Muscle layer of duodenum (tissue), 2 donors: Measurements from ENCODE around the gene ITGB2.
"Not testable (repeated sequence)": the region's sequence is repeated elsewhere in the genome, so short reads cannot be mapped to it uniquely, and the experiment has no call there.

Source experiments
- H3K27ac ChIP-seq: one replicate; pipeline ENCODE4 v1.7.0; 2013; ENCODE audit warnings: mild to moderate bottlenecking, low read length
- H3K27me3 ChIP-seq: one replicate; pipeline ENCODE4 v1.7.0; 2013; ENCODE audit warnings: low read depth, mild to moderate bottlenecking, control low read depth, low read length
- H3K36me3 ChIP-seq, 2 donors: one replicate each; pipeline ENCODE4 v1.7.0; 2013; ENCODE audit warnings: low read length in 2 of 2, control low read depth in 1 of 2, mild to moderate bottlenecking in 1 of 2; ENCODE audit not compliant: insufficient read depth in 2 of 2, control insufficient read depth in 1 of 2
- H3K4me1 ChIP-seq, 2 donors: one replicate each; pipeline ENCODE4 v1.7.0; 2013; ENCODE audit warnings: low read length in 2 of 2, mild to moderate bottlenecking in 2 of 2, control low read depth in 1 of 2, moderate library complexity in 1 of 2; ENCODE audit not compliant: insufficient read depth in 2 of 2, control insufficient read depth in 1 of 2
- H3K4me3 ChIP-seq, 2 donors: one replicate each; pipeline ENCODE4 v1.7.0; 2013; ENCODE audit warnings: low read length in 2 of 2, low read depth in 1 of 2, mild to moderate bottlenecking in 1 of 2
- H3K9me3 ChIP-seq, 2 donors: one replicate each; pipeline ENCODE4 v1.7.0; 2013; ENCODE audit warnings: low read length in 2 of 2, control low read depth in 1 of 2, mild to moderate bottlenecking in 1 of 2; ENCODE audit not compliant: control insufficient read depth in 1 of 2
- donor health status: healthy.

ITGB2 gene

DNA sequence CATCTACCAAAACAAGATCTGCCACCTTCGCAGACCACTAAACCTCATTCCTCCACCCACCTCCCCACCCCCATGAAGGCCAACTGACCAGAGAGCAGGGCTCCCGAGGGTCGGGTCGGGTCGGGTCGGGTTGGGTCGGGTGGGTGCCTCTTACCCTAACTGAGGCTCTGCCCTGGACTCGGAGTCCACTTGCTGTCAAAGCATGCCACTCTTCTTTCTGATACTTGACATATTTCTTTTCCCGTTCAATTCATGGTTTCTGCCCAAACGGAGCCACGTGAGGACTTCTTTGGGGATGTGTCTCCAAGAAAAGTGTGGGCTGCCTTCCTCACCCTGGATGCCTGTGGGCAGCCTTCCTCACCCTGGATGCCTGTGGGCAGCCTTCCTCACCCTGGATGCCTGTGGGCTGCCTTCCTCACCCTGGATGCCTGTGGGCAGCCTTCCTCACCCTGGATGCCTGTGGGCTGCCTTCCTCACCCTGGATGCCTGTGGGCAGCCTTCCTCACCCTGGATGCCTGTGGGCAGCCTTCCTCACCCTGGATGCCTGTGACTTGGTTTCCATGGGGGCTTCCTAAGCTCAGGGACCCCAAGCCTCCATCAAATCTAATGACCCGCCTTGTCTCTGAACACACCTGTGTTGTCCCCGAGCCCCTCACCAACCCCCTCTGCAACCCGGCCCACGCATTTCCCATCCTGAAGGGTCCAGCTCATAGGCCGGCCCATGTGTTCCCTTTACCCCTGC lies 8.0 kb upstream of the ITGB2 start:
- not testable (repeated sequence) for H3K36me3 ChIP-seq, H3K9me3 ChIP-seq, H3K27ac ChIP-seq
- Histone ChIP-seq H3K4me3 (peak overlapping the region in 1 of 2 donors; percentile 21), H3K27me3 (peaks cover 15% of the 10 kb centered on the region), H3K4me1 (peaks cover 0 to 15% of the 10 kb centered on the region in 2 donors)

DNA sequence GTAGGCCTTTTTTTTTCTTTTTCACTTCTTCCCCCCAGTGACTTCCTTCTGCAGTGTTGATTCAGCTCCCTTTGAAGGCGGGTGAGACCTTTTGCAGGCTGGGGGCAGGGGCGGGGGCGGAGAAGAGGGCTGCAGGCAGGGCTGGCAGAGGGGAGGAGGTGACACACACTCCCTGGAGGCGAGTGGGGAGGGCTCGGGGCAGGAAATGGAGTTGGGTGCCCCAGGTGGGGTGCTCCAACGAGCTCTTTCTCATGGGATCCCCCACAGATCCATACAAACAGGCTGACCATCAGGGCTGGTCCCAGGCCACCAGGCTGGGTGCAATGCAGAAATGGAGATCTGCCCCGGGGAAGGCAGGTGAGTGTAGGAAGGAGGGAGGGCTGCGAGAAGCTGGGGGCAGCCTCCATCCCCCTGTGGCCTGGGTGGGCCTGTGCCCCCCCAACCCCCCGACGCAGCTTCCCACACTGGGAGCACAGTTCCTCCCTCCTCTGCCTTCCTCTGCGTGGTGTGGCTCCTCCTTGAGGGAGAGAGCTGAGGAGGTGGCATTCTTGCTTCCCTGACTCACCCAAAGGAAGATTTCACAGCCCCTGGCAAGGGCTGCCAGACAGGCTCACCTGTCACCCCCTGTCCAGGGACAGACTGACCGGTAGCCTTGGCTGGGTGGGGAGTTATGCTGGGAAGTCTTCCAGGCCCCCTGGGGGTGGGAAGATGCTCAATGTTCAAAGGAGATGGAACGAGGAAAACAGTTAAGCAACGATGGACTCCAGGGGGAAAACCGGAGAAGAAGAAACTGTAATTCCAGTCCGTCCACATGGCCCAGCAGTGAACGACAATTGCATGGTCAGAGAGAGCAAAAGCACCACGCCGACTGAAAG lies 7.1 kb upstream of the ITGB2 start:
- H3K27me3 ChIP-seq: peaks cover 12% of the 10 kb centered on the region
- H3K9me3 ChIP-seq: no peaks in the 10 kb centered on the region
- H3K4me3 ChIP-seq: peak overlapping the region; percentile 21 to 32
- H3K36me3 ChIP-seq: no peaks in the 10 kb centered on the region
- H3K27ac ChIP-seq: peak overlapping the region; percentile 19
- peaks cover 0 to 13% of the 10 kb centered on the region in 2 donors for H3K4me1 ChIP-seq

DNA sequence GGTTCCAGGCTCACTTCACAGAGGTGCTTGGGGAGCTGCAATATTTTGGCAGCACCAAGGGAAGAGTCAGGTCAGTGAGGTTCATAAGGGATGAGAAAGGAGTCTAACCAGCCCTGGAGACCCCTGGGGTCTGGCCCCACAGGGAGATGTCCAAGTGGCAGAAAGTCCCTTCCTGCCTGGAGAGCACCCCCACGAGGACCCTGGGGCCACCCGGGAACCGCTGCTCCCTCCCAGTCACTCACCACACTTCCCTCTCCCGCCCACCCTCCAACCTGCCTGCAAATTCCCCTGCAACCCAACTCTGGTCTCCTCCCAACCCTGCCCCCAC lies 6.5 kb upstream of the ITGB2 start:
- Histone ChIP-seq H3K4me3 (peak overlapping the region in 1 of 2 donors; percentile 32), H3K4me1 (peaks cover 0 to 11% of the 10 kb centered on the region in 2 donors), H3K27ac (no peak overlapping the region), H3K9me3 (no peaks in the 10 kb centered on the region), H3K27me3 (peaks cover 12% of the 10 kb centered on the region), H3K36me3 (no peaks in the 10 kb centered on the region)

DNA sequence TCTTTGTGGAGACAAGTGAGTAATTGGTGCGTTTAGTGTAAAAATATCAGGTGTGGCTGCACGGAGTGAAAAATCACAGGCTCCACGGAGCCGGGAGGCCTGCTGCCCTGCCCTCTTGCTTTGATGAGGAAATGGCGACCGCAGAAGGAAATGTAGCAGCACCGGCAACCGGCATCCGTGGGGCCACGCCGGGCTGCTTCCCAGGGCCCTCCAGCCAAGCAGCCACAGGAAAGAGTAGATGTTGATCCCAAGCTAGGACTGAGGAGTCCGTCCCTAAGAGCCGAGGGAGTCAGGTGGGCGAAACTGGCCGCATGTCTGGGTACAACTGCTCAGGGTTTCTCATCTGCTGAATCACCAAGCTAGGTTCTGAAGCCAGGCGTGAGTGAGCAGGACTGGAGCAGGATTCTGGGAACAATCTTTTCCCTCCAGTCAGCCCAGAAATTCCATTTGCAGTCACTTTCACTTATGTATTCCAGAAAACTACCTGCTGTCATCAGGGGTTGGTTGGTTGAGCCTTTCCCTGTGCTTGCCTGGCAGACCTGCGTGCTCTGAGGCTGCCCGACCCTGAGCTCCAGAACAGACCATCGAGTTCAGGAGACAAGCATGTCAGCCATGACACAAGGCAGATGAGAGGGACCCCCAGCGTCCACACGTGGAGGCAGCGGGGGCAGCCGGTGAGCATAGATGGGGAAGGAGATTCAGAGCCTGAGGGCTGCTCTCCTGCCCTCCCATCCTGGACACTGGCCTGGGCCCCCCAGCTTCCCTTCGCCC lies 5.8 kb upstream of the ITGB2 start:
- Histone ChIP-seq H3K9me3 (no peaks in the 10 kb centered on the region), H3K4me3 (peak overlapping the region in 1 of 2 donors; percentile 32), H3K27me3 (peaks cover 12% of the 10 kb centered on the region), H3K4me1 (peaks cover 0 to 7% of the 10 kb centered on the region in 2 donors), H3K27ac (no peak overlapping the region), H3K36me3 (no peaks in the 10 kb centered on the region)

DNA sequence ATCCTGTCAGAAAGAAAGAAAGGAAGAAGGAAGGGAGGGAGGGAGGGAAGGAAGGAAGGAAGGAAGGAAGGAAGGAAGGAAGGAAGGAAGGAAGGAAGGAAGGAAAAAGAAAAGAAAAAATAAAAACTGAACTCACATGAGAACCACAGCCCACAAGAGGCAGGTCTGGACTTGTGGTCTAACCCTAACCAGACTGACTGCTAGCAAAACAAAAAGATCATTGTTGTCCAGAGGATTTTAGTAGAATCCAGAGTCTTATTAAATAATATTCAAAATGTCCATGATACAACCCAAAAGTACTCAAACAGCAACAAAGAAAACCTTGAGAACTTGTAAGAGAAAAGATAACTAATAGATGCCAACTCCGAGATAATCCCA lies 4.7 kb upstream of the ITGB2 start:
- Histone ChIP-seq H3K27ac (no peak overlapping the region), H3K4me1 (no peaks in the 10 kb centered on the region), H3K27me3 (peaks cover 12% of the 10 kb centered on the region), H3K4me3 (no peak overlapping the region), H3K36me3 (no peaks in the 10 kb centered on the region), H3K9me3 (no peaks in the 10 kb centered on the region)

DNA sequence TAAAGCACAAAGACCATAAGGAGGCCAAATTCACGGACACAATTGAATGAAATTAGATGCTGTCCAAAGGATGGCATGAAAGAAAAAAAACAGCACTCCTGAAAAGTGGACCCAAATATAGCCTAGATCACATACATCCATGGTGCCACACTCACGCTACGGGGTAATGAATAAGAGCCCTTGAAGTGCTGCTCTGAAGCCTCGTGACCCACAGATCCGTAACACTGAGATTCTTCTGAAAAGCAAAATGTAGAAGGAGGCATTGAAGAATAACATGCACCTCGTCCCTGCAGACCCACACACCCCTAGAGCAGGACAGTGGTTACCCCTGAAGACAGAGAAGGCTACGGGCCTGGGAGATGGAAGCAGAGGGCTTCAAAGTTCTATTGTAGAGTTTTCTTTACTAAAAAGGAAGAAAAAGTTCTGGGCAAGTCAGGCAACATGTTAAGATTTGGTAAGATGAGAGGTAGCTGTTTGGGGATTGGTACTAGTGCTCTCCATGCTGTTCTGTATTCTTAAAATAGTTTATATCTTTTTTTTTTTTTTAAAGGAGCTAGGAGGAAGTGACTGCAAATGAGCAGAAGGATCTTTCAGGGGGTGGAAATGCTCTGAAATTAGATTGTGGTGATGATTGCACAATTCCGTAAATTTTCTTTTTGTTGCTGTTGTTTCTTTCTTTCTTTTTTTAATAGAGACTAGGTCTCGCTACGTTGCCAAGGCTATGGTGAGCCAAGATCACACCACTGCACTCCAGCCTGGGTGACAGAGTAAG lies 4.1 kb upstream of the ITGB2 start:
- no peaks in the 10 kb centered on the region for H3K36me3 ChIP-seq
- no peaks in the 10 kb centered on the region for H3K9me3 ChIP-seq
- H3K4me1 ChIP-seq: no peaks in the 10 kb centered on the region
- no peak overlapping the region for H3K4me3 ChIP-seq
- no peak overlapping the region for H3K27ac ChIP-seq
- peaks cover 7% of the 10 kb centered on the region for H3K27me3 ChIP-seq

DNA sequence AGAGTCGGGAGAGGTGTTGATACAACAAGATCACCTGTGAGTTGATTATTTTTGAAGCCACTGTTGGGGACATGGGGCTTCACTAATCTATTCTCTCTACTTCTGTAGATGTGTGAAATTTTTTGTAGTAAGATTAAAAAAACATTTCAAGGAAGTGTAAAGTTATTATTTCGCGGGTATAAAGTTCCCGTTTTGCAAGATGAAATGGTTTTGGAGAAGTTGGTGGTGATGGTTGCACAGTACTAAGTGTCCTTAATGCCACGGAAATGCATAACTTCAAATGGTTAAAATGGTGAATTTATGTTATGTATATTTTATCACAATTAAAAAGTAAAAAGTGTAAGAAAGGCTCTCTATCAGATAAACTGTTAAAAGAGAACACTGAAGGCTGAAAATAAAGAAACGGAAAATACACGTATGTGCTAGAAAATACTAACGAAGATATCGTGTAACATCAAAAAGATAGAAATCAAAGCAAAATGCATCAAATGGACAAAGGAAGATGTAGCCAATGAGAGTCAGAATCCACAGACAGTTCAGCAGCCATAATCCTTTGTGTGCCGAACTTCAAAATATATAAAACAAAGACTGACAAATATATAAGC lies 2.9 kb upstream of the ITGB2 start:
- no peaks in the 10 kb centered on the region for H3K27me3 ChIP-seq
- H3K4me3 ChIP-seq: no peak overlapping the region
- H3K9me3 ChIP-seq: no peaks in the 10 kb centered on the region
- no peak overlapping the region for H3K27ac ChIP-seq
- no peaks in the 10 kb centered on the region for H3K4me1 ChIP-seq
- no peaks in the 10 kb centered on the region for H3K36me3 ChIP-seq

DNA sequence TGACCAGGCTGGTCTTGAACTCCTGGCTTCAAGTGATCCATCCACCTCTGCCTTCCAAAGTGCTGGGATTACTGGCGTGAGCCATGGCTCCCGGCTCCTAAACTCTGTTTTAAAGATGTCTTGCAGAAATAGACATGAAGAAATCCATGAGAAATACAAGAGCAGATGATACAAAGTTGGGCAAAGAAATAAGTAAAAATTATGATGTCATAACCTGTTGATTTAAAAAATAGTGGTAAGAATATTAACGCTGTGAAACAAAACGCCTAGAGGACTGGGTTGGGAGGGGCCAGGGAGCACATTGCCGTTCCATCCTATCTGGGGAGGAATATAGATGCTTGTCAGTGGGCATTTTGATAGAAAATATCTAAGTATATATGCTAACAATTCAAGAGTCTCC lies 1.2 kb upstream of the ITGB2 start:
- Histone ChIP-seq H3K27ac (no peak overlapping the region), H3K36me3 (no peaks in the 10 kb centered on the region), H3K4me1 (no peaks in the 10 kb centered on the region), H3K27me3 (no peaks in the 10 kb centered on the region), H3K4me3 (no peak overlapping the region), H3K9me3 (no peaks in the 10 kb centered on the region)

DNA sequence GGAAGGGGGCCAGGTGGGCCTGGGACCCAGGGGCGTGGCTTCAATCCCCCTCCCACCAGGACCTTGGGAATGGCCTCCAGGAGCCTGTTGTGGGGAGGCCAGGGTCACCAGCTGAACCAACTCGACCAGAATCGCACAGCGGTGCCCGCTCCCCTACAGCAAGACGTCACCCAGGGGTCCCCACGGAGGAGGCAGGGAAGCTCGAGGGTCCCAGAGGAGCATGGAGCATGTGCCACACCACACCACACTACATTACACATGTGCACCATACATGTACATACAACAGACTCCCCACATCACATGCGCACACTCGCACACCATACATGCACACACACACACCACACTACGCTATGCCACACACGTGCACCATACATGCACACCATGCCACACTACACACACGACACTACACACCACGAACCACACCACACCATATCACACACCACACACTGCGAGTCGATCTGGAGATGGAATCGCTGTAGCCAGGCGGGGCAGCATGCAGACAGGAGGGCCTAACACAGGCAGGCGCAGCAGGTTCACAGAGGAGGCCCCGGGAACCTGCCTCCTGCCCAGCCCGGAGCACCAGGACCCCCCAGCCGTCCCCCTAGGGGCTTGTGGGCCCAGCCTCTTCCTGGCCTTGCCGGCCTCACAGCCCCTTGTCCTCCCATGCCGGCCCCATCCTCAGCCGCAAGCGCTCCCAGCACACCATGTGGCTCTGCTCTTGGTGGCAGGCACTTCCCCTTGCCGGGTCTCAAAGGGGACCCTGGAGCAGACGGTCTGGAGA lies 596 bp downstream of the ITGB2 start:
- Histone ChIP-seq H3K9me3 (no peaks in the 10 kb centered on the region), H3K36me3 (no peaks in the 10 kb centered on the region), H3K27me3 (no peaks in the 10 kb centered on the region), H3K4me1 (no peaks in the 10 kb centered on the region), H3K4me3 (peak overlapping the region; percentile 32 to 52), H3K27ac (no peak overlapping the region)
